Endothelial cell of umbilical vein (primary cell): Measurements from ENCODE around the gene TRAPPC4. TPM values are rescaled to one million over a fixed set of nuclear protein-coding genes. Genes with fewer than 3 reads are reported as not detected.

ENCODE experiments used
- BruUV-seq: library from RNA; stranded (reverse); fragments of 400-500 nt; replicated peaks from 2 replicates; lab custom pipeline; 2021; lab: Mats Ljungman, UMichigan
- CTCF ChIA-PET: fragments of 300-600, 350-600 bp; sonication (Branson Sonifier 250); formaldehyde crosslinking; loops from one replicate; lab custom pipeline; 2021; ENCODE audit warnings: antibody characterized with exemption, inconsistent platforms; lab: Charles Lee
- POLR2A ChIA-PET: fragments of 300-600, 350-600 bp; sonication (Branson Sonifier 250); formaldehyde crosslinking; loops from one replicate; lab custom pipeline; 2021; ENCODE audit warnings: antibody characterized with exemption, inconsistent platforms; lab: Charles Lee
- DNase-seq: peaks from one replicate; pipeline ENCODE4 v3.0.0-alpha.2; 2011; ENCODE audit warnings: low read depth, low spot score
- FAIRE-seq: peaks from 2 replicates; lab custom pipeline; 2011; peaks lifted over from hg19 to GRCh38; lab: Jason Lieb, UNC
- H2AFZ ChIP-seq: 2 replicates; pipeline ENCODE4 v1.6.0; 2012; ENCODE audit warnings: low read depth, low read length, control low read depth, inconsistent platforms
- H3K27ac ChIP-seq: 2 replicates; pipeline ENCODE4 v1.5.1; 2011; ENCODE audit warnings: low read depth, mild to moderate bottlenecking, control low read depth, low read length, moderate library complexity; ENCODE audit not compliant: insufficient read depth
- H3K27me3 ChIP-seq, 2 experiments: 2 replicates each; pipeline versions ENCODE4 v1.6.0 to v1.6.1; 2011; ENCODE audit warnings: low read length in 2 of 2, mixed read lengths in 1 of 2; ENCODE audit not compliant: control insufficient read depth in 2 of 2, insufficient read depth in 2 of 2
- H3K36me3 ChIP-seq, 2 experiments: 2 replicates in 1 of 2; 3 replicates in 1 of 2; pipeline ENCODE4 v1.5.1; 2011; ENCODE audit warnings: low read length in 2 of 2, mild to moderate bottlenecking in 1 of 2, moderate library complexity in 1 of 2; ENCODE audit not compliant: control insufficient read depth in 2 of 2, insufficient read depth in 2 of 2; ENCODE audit errors: extremely low read depth in 1 of 2
- H3K4me1 ChIP-seq: 3 replicates; pipeline ENCODE4 v1.5.1; 2011; ENCODE audit warnings: mild to moderate bottlenecking, low read length; ENCODE audit not compliant: control insufficient read depth, insufficient read depth; ENCODE audit errors: extremely low read depth
- H3K4me2 ChIP-seq: 2 replicates; pipeline ENCODE4 v1.6.1; 2011; ENCODE audit warnings: low read length, control low read depth, mixed read lengths; ENCODE audit not compliant: insufficient read depth
- H3K4me3 ChIP-seq, 3 experiments: fragments of 200-600 bp in 1 of 3; sonication (generic), shearing (Covaris generic) in 1 of 3; replicated peaks in 1 of 3; 2 replicates each; pipeline ENCODE4 v1.5.1; 2011 to 2016; ENCODE audit warnings: control low read depth in 3 of 3, low read length in 3 of 3, mild to moderate bottlenecking in 2 of 3, inconsistent platforms in 1 of 3, low read depth in 1 of 3, moderate library complexity in 1 of 3; ENCODE audit not compliant: insufficient read depth in 1 of 3
- H3K79me2 ChIP-seq: 2 replicates; pipeline ENCODE4 v1.6.0; 2012; ENCODE audit warnings: low read length, inconsistent platforms; ENCODE audit not compliant: control insufficient read depth, insufficient read depth
- H3K9ac ChIP-seq: replicated peaks from 2 replicates; pipeline ENCODE3; 2011; ENCODE audit warnings: low read length, control low read depth; ENCODE audit not compliant: insufficient read depth; ENCODE audit errors: extremely low read depth
- H3K9me1 ChIP-seq: replicated peaks from 3 replicates; pipeline ENCODE4 v1.6.0; 2011; ENCODE audit warnings: mild to moderate bottlenecking, low read length; ENCODE audit not compliant: control insufficient read depth, insufficient read depth; ENCODE audit errors: extremely low read depth
- H3K9me3 ChIP-seq: replicated peaks from 2 replicates; pipeline ENCODE4 v1.5.1; 2012; ENCODE audit warnings: low read length, inconsistent platforms; ENCODE audit not compliant: control insufficient read depth, insufficient read depth
- H4K20me1 ChIP-seq: replicated peaks from 2 replicates; pipeline ENCODE3; 2011; ENCODE audit warnings: mild to moderate bottlenecking, low read length; ENCODE audit not compliant: control insufficient read depth, insufficient read depth; ENCODE audit errors: extremely low read depth
- EZH2 ChIP-seq: IDR thresholded peaks from 2 replicates; pipeline ENCODE4 v1.6.1; 2012; ENCODE audit warnings: borderline replicate concordance, low read depth, mild to moderate bottlenecking, moderate library complexity, low read length, inconsistent platforms; ENCODE audit not compliant: severe bottlenecking
- FOS ChIP-seq: IDR thresholded peaks from 2 replicates; pipeline ENCODE4 v1.6.1; 2011; ENCODE audit warnings: mild to moderate bottlenecking, low read length, moderate library complexity, borderline replicate concordance; ENCODE audit not compliant: insufficient read depth
- GATA2 ChIP-seq: IDR thresholded peaks from 2 replicates; pipeline ENCODE4 v1.7.0; 2011; ENCODE audit warnings: low read depth, mild to moderate bottlenecking, moderate library complexity, mixed read lengths, low read length; ENCODE audit not compliant: insufficient read length, insufficient read depth
- JUN ChIP-seq: IDR thresholded peaks from 2 replicates; pipeline ENCODE4 v1.6.1; 2011; ENCODE audit warnings: borderline replicate concordance, low read depth; ENCODE audit not compliant: insufficient read length, insufficient read depth
- MAX ChIP-seq: IDR thresholded peaks from 2 replicates; pipeline ENCODE4 v1.6.1; 2011; ENCODE audit not compliant: insufficient read depth, insufficient read length
- MYC ChIP-seq: IDR thresholded peaks from one replicate; pipeline ENCODE4 v1.6.1; 2011; ENCODE audit warnings: mild to moderate bottlenecking, low read depth, low read length
- POLR2A ChIP-seq: IDR thresholded peaks from 2 replicates; pipeline ENCODE4 v1.6.1; 2012; ENCODE audit warnings: low read depth, mild to moderate bottlenecking, control low read depth, low read length
- POLR2AphosphoS5 ChIP-seq: IDR thresholded peaks from 2 replicates; pipeline ENCODE4 v1.6.1; 2012; ENCODE audit warnings: low read depth, mild to moderate bottlenecking, control low read depth, low read length, moderate library complexity; ENCODE audit not compliant: insufficient read depth
- dilution Hi-C: fragments of 300-500 bp; cut with MboI; formaldehyde crosslinking; loops from one replicate; pipeline ENCODE4 v1.15.0; 2019; ENCODE audit warnings: low sequenced_read_pairs; ENCODE audit not compliant: extremely low pct_ligation_motif_present
- intact Hi-C: fragments of 100-400 bp; cut with micrococcal nuclease; formaldehyde crosslinking; loops from one replicate; pipeline ENCODE4 v1.10.0; 2022
- polyA plus RNA-seq, 4 experiments: library from polyadenylated mRNA; depleted of rRNA in 3 of 4; stranded (reverse) in 3 of 4; unstranded in 1 of 4; fragments of >200 nt; gene quantifications; 2 replicates each; pipeline versions ENCODE4 v1.2.1 to v1.2.3, GENCODE V29; 2011 to 2012; ENCODE audit warnings: missing spikeins in 1 of 4
- total RNA-seq: library from RNA; stranded (reverse); gene quantifications from 2 replicates; pipeline ENCODE4 v1.2.3, GENCODE V29; 2021
- TF ChIP-seq, protein P1 (sequence below), 2 donors: IDR thresholded peaks; 1 replicate in 1 of 2; 2 replicates in 1 of 2; pipeline ENCODE4 v1.5.1; 2011; ENCODE audit warnings: low read length in 2 of 2, mild to moderate bottlenecking in 2 of 2, moderate library complexity in 2 of 2, control low read depth in 1 of 2, inconsistent platforms in 1 of 2, low read depth in 1 of 2; ENCODE audit not compliant: insufficient read depth in 1 of 2; ENCODE audit errors: extremely low read depth in 1 of 2

Gene TRAPPC4
- total and polyA plus RNA-seq, 2 donors (not counting 3 experiments of a cell fraction or from before 2014, with no cell fraction given): 64.2 to 224 TPM

- DNase-seq (no peak), FAIRE-seq (no peak)
- Histone ChIP-seq H3K79me2 (no peaks in the 10 kb centered on the region), H3K27me3 (peaks cover 10 to 11% of the 10 kb centered on the region in 2 experiments), H3K4me3 (no peak within 1 kb of the TSS), H3K9me3 (no peaks in the 10 kb centered on the region), H2AFZ (no peak within 1 kb of the TSS), H3K9ac (no peak within 1 kb of the TSS), H4K20me1 (no peaks in the 10 kb centered on the region), H3K9me1 (no peaks in the 10 kb centered on the region), H3K4me2 (no peak within 1 kb of the TSS), H3K4me1 (no peaks in the 10 kb centered on the region), H3K27ac (no peak within 1 kb of the TSS), H3K36me3 (no peaks in the 10 kb centered on the region)
- ChIA-PET CTCF (interaction anchor here (0.6 kb wide), 1 partner anchor 65 kb away, joined by 3 read pairs; no protein-coding TSS in a partner anchor), POLR2A (no interaction called here)
- TF ChIP-seq FOS (no peak), JUN (no peak), EZH2 (no peak), POLR2AphosphoS5 (no peak)
- dilution Hi-C loops: no loop called here
- intact Hi-C loops: no loop called here
- BruUV-seq: no TSS peak
Observed at GRCh38 chr11:118971646-118972045, 46.9 kb upstream of the TRAPPC4 start, which contains the start of gene FOXR1. FOXR1 (plus strand) TSS chr11:118971761; CDS start chr11:118971932, 171 bp downstream.

DNA sequence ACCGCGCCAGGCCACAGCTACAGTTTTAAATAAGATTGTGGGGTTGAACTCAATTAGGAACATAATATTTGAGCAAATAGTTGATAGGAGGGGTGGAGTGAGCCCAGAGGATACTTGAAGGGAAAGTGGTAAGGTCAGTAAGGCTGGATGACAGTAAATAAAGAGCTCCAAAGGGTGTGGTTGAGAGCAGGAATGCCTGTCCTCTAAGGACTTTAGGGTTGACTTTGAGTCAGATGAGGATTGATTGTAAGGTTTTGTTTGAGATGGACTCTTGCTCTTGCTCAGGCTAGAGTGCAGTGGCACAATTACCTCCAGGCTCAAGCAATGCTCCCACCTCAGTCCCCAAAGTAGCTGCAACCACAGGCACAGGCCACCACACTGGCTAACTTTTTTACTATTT lies 44.6 kb upstream of the TRAPPC4 start:
- no peaks in the 10 kb centered on the region for H3K4me1 ChIP-seq
- no TSS peak for BruUV-seq
- CTCF ChIA-PET: no interaction called here
- H3K9me1 ChIP-seq: no peaks in the 10 kb centered on the region
- TF ChIP-seq GATA2 (no peak), MYC (no peak), FOS (no peak), MAX (no peak), POLR2AphosphoS5 (no peak), JUN (no peak), POLR2A (no peak)
- TF ChIP-seq, protein P1, sequence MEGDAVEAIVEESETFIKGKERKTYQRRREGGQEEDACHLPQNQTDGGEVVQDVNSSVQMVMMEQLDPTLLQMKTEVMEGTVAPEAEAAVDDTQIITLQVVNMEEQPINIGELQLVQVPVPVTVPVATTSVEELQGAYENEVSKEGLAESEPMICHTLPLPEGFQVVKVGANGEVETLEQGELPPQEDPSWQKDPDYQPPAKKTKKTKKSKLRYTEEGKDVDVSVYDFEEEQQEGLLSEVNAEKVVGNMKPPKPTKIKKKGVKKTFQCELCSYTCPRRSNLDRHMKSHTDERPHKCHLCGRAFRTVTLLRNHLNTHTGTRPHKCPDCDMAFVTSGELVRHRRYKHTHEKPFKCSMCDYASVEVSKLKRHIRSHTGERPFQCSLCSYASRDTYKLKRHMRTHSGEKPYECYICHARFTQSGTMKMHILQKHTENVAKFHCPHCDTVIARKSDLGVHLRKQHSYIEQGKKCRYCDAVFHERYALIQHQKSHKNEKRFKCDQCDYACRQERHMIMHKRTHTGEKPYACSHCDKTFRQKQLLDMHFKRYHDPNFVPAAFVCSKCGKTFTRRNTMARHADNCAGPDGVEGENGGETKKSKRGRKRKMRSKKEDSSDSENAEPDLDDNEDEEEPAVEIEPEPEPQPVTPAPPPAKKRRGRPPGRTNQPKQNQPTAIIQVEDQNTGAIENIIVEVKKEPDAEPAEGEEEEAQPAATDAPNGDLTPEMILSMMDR (IDR thresholded peaks at IDR 0.05; ENCODE audit: extremely low read depth in 1 of 2, insufficient read depth in 1 of 2, low read depth in 1 of 2, low read length in 2 of 2): no peak
- POLR2A ChIA-PET: no interaction called here
- no peak overlapping the region for H3K4me2 ChIP-seq
- H3K79me2 ChIP-seq: no peaks in the 10 kb centered on the region
- dilution Hi-C loops (no loop called here), intact Hi-C loops (no loop called here)
- H3K27me3 ChIP-seq: peaks cover 10 to 11% of the 10 kb centered on the region in 2 experiments
- no peak overlapping the region for H3K9ac ChIP-seq
- no peak overlapping the region for H2AFZ ChIP-seq
- H3K27ac ChIP-seq: no peak overlapping the region
- H4K20me1 ChIP-seq: no peaks in the 10 kb centered on the region
- no peak overlapping the region for H3K4me3 ChIP-seq
- H3K36me3 ChIP-seq: no peaks in the 10 kb centered on the region
- H3K9me3 ChIP-seq: no peaks in the 10 kb centered on the region
- FAIRE-seq: no peak
- DNase-seq: no peak
